HG02763 (cell line): ENCODE results near the gene LMOD2.

Experiments used
- ATAC-seq: cut with Tn5 transposase; IDR thresholded peaks from one replicate; pipeline ENCODE4 v1.9.1; 2021; ENCODE audit warnings: mild to moderate bottlenecking, moderate library complexity; ENCODE audit not compliant: unreplicated experiment

The LMOD2 gene

GRCh38 chr7:123669485-123669884 lies 13.8 kb downstream of the LMOD2 start:
- no peak for ATAC-seq

DNA sequence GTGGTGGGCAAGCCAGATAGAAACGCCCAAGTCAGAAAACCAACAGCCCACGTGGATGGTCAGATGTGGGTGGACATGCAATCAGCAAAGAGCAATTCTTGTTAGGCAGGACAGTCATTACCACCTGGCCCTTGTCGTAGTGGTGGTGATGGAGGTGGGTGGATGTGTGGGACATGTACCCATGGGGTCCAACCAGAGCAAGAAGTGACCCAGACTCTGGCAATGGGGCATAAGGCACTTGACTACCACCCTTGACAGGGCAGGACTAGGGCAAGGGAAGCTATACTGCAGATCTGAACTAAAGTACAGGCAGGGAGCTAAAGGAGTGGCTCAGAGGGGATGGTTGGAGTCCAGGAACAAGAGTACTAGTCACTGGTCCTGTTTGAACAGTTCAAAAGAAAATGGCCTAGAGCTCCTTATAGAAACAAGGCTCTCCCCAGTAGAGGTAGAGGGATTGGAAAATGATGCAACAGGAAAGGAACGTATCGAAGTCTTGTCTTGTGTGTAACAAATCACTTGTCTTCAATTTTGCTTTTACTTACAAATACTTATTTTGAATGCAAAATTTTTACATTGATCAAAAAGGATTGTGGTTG lies 17.6 kb downstream of the LMOD2 start:
- no peak for ATAC-seq

- no peak for ATAC-seq
Measured at GRCh38 chr7:123673752-123674398, 18.2 kb downstream of the LMOD2 start.

DNA sequence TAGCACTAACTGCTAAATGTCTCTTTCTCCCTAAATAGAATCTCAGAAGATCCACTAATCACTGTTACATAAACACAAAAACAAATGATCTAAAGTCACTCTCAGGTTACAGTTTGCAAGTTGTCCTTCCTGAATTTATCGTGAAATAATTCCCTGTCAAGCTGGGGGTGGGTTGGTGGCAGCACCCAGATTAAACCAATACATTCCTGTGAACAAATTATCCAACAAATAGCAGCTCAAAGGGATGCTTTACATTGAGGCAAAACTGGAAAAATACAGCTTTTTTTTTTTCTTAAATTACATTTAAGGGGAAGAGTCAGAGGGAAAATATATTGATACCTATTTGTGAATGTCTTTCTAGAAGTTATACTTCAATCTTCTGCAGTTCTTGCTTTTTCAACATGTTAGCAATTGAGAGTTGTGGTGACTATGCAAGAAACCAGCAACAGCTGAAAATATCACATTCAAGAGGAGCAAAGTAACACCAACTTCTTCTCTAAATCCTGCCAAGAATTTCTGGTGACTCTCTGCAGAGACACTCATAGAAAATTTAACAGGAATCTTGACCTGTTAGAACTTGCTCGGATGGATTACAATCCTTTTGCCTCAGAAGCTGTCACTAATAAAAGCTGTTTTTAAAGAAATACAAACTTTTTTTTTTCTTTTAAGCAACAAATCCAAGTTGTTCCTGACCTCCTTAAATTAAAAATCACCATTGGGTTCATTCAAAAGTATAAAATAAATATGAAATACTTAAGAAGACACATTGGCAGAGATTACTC lies 18.9 kb downstream of the LMOD2 start:
- no peak for ATAC-seq

- ATAC-seq, result no peak
Measured at GRCh38 chr7:123675181-123675473, 19.5 kb downstream of the LMOD2 start.

GRCh38 chr7:123677061-123677715 lies 21.5 kb downstream of the LMOD2 start:
- ATAC-seq, result no peak

DNA sequence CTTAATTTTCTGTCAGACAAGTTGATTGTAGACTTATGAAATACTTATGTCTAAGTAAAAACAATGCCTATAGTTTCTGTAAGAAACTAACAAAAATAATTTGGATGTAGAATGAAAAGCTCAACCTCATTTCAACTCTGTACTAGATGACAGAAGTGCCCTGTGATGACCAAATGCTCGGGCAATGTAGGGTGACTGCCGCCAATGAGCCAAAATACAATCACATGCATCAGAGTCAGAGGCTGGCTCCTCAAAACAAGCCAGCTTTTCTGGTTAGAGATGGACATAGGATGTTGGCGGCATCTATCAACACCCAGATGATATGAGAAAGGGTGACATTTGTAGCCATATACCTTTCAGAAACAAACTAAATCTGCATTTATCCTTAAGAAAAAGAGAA lies 23.9 kb downstream of the LMOD2 start:
- ATAC-seq, result no peak

DNA sequence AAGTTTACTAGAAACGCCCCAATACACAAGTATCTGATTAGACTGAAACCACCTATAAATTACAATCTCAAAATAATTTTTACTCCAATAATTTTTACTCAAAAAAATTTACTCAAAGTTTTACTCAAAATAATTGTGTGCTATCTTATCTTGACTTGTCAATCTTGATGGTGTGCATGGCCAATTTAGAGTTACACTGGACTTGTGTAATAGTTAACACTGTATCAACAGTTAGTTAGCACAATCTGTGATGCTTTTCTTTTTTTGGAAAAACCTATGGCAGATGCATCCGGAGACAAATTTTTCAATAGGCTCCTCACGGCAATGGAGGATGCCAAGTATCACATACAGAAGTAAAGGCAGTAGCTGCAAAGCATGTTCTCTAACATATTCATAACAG lies 24.9 kb downstream of the LMOD2 start:
- ATAC-seq, result no peak

DNA sequence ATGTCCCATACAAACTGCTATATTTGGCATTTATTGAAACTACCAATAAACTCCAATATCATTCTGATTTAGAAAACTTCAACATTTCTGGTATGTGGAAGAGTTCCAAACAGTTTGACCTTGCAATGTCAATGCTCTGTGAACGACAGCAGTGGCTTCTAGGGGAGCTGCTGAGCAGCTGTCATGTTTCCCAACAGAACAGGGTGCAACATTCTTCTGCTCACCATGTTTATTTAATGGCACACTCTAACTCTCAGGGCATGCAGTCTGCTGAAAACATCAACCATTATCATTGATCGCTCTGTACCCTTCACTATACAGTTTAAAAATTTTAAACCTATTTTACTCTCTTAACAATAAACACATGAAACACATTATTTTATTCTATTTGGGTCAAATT lies 25.9 kb downstream of the LMOD2 start:
- no peak for ATAC-seq

DNA sequence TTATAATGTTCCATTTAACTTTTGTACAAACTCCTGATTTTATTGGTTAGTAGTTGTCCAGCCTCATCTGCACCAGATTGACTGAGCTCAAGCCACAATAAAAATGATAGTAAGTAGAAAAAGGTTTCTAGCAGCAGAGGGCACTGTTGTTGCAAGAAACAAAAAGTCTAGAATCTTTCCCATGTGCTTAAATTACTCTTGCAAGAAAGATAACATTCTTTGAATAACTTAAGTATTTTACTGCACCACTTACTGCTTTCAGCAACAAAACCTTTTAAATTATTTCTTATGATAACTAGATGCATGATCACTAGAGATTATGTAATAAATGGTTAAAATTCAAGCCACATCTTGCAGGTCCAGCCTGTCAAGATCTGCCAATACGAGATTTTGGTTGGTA lies 27.0 kb downstream of the LMOD2 start:
- peak; percentile 65 for ATAC-seq

DNA sequence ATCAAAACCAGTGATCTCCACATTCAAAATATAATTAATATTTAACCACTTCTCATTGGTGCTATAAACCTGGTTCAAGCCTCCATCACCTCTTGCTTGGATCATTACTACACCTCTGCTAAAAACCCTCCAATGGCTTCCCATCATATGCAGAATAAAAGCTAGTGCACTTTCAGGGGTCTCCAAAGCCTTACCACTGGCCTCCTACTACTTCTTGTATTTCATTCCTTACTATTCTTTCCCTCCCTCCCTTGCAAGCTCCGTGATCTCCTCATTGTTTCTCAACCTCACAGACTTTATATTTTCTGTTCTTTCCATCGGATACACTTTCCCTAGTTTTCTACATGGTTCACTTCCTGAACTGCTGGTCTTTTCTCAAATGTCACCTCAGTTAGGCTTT lies 31.5 kb downstream of the LMOD2 start:
- ATAC-seq, result no peak

- no peak for ATAC-seq
Measured at GRCh38 chr7:123687727-123688126, 32.1 kb downstream of the LMOD2 start.

DNA sequence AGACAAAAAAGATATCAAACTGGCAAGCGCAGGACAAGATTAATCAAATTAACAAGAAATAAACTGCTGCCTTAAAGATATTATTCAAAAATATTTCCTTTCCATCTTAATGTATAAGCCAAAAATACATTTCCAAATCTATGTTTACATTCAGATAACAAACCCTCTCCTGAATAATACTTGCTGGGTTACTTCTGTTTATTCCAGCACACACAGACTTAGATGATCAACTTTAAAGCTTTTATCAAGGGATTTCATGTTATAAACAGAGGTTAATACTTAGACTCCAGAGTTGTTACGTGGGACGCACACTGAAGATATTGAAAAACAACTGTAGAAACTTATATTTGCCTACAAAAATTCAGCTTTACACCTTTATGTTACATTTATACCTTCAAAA lies 33.6 kb downstream of the LMOD2 start:
- no peak for ATAC-seq

DNA sequence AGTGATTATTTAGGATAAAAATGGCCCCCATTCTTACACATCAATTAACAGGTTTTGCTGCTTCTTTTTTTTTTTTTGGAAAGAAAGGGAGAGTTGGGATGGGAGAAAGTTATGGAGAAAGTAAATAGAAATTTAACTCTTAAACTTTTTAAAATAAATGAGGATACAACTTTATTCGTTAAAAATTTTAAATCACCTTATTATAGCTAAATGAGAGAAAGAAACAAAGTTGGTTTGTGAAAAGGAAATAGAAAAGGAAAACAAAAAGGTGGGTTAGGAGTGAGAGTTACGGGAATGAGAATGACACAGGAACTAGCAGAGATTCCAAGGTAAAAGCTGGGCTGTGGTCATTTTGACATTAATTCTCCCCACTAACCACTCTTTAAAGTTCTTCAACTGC lies 34.9 kb downstream of the LMOD2 start:
- no peak for ATAC-seq

- no peak for ATAC-seq
Measured at GRCh38 chr7:123692471-123692877, 36.8 kb downstream of the LMOD2 start.

GRCh38 chr7:123695944-123696677 lies 40.4 kb downstream of the LMOD2 start:
- no peak for ATAC-seq

DNA sequence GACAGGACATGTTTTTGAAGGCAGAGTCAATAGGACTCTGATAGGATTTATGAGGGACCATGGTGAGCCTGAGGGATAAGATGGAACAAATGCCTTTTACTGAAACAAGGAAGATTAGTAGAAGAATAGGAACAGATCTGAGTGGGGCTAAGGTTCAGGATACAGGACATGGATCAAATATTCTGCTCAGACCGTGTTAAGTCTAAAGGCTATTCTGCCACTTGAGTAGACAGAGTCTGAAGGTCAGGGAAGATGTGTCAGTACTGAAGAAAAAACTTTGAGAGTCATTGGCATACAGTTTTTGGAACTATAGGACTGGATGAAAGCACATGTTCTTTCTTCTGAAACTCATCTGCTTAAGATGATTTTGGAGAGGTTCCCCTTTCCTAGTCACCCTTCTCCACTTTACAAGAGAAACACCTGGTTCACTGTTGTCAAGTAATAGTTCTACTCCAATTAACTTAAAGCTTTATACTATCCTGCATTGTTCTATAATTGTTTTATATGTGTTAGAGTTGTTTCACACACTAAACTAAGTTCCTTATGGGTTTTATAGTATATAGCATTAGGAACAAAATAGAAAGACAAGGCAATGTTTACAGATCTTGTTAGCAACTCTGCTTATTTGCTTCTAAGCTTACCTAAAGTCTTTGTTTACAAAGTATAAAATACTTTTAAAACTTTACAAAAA lies 49.7 kb downstream of the LMOD2 start:
- ATAC-seq, result no peak

GRCh38 chr7:123709525-123709924 lies 53.9 kb downstream of the LMOD2 start:
- ATAC-seq, result no peak

- ATAC-seq, result no peak
Measured at GRCh38 chr7:123710683-123711082, 55.0 kb downstream of the LMOD2 start.

- no peak for ATAC-seq
Measured at GRCh38 chr7:123711832-123712293, 56.2 kb downstream of the LMOD2 start.

GRCh38 chr7:123712619-123713018 lies 57.0 kb downstream of the LMOD2 start:
- ATAC-seq, result no peak
